ENCODE results near the gene FH. TPM values are rescaled to one million over a fixed set of nuclear protein-coding genes. Genes with fewer than 3 reads are reported as not detected.

FH gene
- 84.7 and 87.0 TPM in 2 replicates for total RNA-seq (2014; rRNA removed; shearing (Covaris generic))

- peak; percentile 97 for DNase-seq (ENCODE audit: low read depth)
Observed at GRCh38 chr1:241519308-241520079, at the start of gene FH. Gene FH (minus strand): TSS chr1:241519755. CDS start chr1:241519722, 33 bp downstream.

- no peak for DNase-seq (ENCODE audit: low read depth)
Observed at GRCh38 chr1:241560849-241561187, 41.3 kb upstream of the FH start.

GRCh38 chr1:241560146-241560848 is 40.7 kb upstream of the FH start:
- no peak for DNase-seq (ENCODE audit: low read depth)

GRCh38 chr1:241557551-241558193 is 38.1 kb upstream of the FH start:
- no peak for DNase-seq (ENCODE audit: low read depth)

- DNase-seq (ENCODE audit: low read depth): no peak
Observed at GRCh38 chr1:241557031-241557430, 37.5 kb upstream of the FH start.

- DNase-seq (ENCODE audit: low read depth): no peak
Observed at GRCh38 chr1:241555526-241555925, 36.0 kb upstream of the FH start.

GRCh38 chr1:241553886-241554592 is 34.5 kb upstream of the FH start:
- DNase-seq (ENCODE audit: low read depth): no peak

- DNase-seq (ENCODE audit: low read depth): no peak
Observed at GRCh38 chr1:241551759-241552638, 32.4 kb upstream of the FH start.

GRCh38 chr1:241550318-241550717 is 30.8 kb upstream of the FH start:
- no peak for DNase-seq (ENCODE audit: low read depth)

- DNase-seq (ENCODE audit: low read depth): no peak
Observed at GRCh38 chr1:241548008-241548407, 28.5 kb upstream of the FH start.

GRCh38 chr1:241542199-241542907 is 22.8 kb upstream of the FH start:
- no peak for DNase-seq (ENCODE audit: low read depth)

GRCh38 chr1:241536969-241537368 is 17.4 kb upstream of the FH start:
- no peak for DNase-seq (ENCODE audit: low read depth)

GRCh38 chr1:241536304-241536703 is 16.7 kb upstream of the FH start:
- DNase-seq (ENCODE audit: low read depth): no peak

GRCh38 chr1:241533326-241534115 is 14.0 kb upstream of the FH start:
- peak; percentile 48 for DNase-seq (ENCODE audit: low read depth)

GRCh38 chr1:241532864-241533263 is 13.3 kb upstream of the FH start:
- no peak for DNase-seq (ENCODE audit: low read depth)

GRCh38 chr1:241532162-241532531 is 12.6 kb upstream of the FH start, which contains the start of gene KMO:
Gene KMO (plus strand): TSS chr1:241532378. CDS start chr1:241532445, 67 bp downstream.
- peak; percentile 42 for DNase-seq (ENCODE audit: low read depth)

GRCh38 chr1:241531195-241532161 is 11.9 kb upstream of the FH start:
- peak; percentile 75 for DNase-seq (ENCODE audit: low read depth)

- no peak for DNase-seq (ENCODE audit: low read depth)
Observed at GRCh38 chr1:241527146-241527545, 7.6 kb upstream of the FH start.
